Umbilical cord (tissue), 2 donors: Measurements from ENCODE around the gene SCCPDH. TPM values are rescaled to one million over a fixed set of nuclear protein-coding genes. Genes with fewer than 3 reads are reported as not detected.
"Not testable (repeated sequence)": the region's sequence is repeated elsewhere in the genome, so short reads cannot be mapped to it uniquely, and the experiment has no call there.

Experiments used
- DNase-seq: peaks from one replicate; pipeline ENCODE4 v3.0.0-alpha.2; 2015; ENCODE audit warnings: low spot score
- total RNA-seq: library from RNA; depleted of rRNA; stranded (reverse); fragments of >200 nt; gene quantifications from one replicate; pipeline ENCODE4 v1.2.3, GENCODE V29; 2014; ENCODE audit warnings: low replicate concordance; ENCODE audit not compliant: insufficient read depth

The SCCPDH gene
- total RNA-seq, 1 donor from 2014 or later, result 20.7 TPM

DNA sequence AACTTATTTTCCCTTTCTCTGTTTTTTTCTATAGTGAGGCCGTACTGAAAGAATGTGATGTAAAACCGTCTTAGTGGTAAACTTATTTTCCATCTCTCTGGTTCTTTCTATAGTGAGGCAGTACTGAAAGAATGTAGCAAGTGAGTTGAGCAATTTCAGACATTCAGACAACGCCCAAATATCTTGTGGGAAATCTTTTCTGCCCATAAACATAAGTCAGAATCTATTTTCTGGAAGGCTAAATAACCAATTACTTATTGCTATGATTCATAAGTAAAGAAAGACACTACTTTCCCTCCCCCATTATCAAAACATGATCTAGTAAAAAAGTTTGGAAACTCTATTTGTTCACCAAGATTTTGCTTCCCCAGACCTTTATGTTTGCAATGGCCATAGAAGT, 18.8 kb upstream of the SCCPDH start:
- DNase-seq, result peak; percentile 92

DNA sequence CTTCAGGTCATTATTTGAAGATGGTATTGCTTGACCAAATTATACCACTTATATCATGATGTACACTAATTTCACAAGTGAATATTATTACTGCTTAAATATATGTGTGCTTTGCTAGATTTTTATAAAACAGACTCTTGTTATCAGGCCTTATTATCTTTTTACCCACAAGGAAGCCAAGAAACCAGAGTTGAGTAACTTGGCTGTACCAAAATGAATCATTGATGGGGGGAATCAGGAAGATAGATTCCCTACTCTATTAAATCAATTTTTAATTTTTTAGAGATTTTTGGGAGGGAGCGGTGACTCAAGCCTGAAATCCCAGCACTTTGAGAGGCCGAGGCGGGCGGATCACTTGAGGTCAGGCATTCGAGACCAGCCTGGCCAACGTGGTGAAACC, 16.0 kb upstream of the SCCPDH start:
- DNase-seq, result no peak

DNA sequence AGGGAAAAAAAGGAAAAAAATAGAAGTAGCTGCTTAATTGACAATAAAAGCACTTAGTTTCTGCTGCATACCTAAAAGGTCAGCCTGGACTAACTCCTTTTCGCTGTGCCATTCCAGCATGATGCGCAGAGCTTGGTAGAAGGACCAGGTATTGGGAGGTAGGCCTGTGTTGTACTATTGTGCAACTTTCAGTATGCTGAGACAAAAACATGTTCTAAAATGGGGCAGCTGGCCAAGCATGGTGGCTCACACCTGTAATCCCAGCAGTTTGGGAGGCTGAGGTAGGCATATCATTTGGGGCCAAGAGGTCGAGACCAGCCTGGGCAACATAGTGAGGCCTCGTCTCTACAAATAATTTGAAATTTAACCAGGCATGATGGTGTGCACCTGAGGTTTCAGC, 15.0 kb upstream of the SCCPDH start:
- no peak for DNase-seq

DNA sequence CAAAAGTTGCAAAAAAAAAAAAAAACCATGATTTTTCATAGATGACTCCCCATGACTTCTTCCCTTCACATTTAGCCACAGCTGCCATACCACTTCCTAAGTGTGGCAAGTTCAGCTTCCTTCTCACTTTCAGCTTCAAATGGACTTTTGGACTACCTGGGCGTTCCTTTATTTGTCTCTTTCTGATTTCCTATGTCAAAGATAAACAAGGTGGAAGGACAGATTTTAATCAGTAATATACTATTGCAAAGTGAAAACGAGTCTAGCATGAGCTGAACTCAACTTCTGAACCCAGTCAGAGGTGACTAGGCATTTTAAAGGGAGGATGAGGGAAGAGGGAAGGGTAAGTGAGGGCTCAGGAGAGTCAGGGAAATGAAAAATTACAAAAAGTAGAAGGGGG, 14.4 kb upstream of the SCCPDH start:
- no peak for DNase-seq

DNA sequence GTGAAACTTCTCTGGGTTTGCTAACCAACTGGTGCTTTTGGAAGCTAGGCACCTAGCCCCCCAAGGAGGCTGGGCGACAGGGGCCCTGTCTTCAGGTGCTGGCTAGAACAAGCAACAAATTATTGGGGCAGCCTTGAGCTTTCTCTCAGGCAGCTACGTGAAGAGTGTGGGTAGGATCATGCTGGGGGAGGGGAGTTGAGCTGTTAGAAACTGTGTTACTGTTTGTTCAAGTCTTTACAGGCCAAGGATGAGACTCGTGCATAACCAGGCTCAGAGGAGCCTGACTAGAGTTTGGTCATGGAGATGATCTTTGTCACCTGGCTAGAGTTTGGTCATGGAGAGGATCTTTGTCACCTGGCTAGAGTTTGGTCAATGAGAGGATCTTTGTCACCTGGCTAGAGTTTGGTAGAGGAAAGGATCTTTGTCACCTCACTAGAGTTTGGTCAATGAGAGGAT, 12.6 kb upstream of the SCCPDH start:
- DNase-seq, result no peak

DNA sequence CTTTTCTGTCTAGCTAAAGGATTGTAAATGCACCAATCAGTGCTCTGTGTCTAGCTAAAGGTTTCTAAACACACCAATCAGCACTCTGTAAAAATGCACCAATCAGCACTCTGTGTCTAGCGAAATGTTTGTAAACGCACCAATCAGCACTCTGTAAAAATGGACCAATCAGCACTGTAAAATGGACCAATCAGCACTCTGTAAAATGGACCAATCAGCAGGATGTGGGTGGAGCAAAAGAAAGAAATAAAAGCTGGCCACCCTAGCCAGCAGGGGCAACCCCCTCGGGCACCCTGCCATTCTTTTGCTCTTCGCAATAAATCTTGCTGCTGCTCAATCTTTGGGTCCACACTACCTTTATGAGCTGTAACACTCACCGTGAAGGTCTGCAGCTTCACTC, 11.8 kb upstream of the SCCPDH start:
- DNase-seq, result not testable (repeated sequence)

DNA sequence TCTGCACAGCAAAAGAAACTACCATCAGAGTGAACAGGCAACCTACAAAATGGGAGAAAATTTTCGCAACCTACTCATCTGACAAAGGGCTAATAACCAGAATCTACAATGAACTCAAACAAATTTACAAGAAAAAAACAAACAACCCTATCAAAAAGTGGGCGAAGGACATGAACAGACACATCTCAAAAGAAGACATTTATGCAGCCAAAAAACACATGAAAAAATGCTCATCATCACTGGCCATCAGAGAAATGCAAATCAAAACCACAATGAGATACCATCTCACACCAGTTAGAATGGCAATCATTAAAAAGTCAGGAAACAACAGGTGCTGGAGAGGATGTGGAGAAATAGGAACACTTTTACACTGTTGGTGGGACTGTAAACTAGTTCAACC, 4.8 kb upstream of the SCCPDH start:
- DNase-seq, result not testable (repeated sequence)

DNA sequence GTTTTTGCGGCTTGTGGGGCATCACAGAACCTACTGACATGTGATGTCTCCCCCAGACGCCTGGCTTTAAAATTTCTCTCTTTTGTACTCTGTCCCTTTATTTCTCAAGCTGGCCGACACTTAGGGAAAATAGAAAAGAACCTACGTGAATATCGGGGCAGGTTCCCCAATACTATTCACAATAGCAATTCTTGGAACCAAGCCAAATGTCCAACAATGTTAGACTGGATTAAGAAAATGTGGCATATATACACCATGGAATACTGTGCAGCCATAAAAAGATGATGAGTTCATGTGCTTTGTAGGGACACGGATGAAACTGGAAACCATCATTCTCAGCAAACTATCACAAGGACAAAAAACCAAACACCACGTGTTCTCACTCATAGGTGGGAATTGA, 3.4 kb upstream of the SCCPDH start:
- DNase-seq, result not testable (repeated sequence)

DNA sequence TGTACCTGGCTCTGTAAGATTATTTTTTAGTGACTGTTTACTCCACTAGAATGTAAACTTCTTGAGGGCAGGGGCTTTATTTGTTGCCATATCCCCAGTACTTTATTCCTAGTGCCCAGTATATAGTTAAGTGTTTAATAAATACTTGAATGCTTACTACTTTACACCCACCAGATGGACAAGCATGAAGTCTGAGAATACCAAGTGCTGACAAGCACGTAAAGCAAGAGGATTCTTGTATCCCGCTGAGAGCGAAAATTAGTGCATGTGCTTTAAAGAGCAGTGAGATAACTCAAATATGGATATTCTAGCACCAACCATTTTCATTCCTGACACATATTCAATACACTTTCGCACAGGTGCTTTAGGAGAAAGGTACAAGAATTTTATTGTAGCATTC, 1.5 kb upstream of the SCCPDH start:
- DNase-seq, result no peak

DNA sequence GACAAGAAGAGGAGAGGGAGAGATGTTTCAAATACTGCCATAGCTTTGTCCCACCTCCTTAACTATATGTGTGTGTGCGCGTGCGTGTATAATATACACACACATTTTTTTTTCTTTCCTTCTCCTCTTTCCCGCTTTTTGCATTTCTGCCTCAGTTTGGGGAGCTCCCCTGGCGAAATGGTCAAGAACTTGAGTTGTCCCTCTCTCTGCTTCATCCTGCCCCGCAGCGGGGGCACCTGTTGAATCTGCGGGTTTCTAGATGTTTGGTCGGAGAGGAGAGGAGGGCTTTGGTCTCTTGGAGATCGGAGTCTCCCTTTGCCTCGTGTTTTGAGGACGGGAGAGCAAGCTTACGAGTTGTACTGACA, 504 bp downstream of the SCCPDH start:
- peak; percentile 64 for DNase-seq

DNA sequence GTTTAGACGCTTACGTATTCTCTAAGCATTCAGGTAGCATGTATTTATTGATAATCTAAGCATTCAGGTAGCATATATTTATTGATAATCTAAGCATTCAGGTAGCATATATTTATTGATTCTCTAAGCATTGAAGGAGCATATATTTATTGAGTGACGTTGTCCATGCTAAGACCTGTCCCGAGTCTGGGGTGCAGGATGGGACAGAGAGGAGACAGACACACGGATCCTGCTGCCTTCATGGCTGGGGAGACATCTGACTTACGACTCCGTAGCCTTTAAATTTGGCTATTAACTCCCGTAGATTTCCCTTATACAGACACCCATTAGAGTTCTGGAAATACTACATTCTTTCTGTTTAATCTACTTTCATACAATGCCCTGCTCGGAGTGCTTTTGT, 982 bp downstream of the SCCPDH start:
- DNase-seq, result no peak

DNA sequence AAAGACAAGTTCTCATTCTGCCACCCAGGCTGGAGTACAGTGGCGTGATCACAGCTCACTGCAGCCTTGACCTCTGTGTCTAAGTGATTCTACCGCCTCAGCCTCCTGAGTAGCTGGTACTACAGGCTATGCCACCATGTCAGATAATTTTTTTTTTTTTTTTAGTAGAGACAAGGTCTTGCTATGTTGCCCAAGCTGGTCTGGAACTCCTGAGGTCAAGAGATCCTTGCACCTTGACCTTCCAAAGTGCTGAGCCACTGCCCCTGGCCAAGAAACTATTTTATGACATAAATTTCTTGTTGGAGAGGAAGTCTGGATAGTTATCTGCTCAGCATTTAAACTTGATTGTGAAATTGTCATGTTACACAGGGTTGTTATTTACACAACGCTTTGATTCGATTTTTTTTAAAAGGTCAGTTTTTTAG, 2.1 kb downstream of the SCCPDH start:
- DNase-seq, result no peak

DNA sequence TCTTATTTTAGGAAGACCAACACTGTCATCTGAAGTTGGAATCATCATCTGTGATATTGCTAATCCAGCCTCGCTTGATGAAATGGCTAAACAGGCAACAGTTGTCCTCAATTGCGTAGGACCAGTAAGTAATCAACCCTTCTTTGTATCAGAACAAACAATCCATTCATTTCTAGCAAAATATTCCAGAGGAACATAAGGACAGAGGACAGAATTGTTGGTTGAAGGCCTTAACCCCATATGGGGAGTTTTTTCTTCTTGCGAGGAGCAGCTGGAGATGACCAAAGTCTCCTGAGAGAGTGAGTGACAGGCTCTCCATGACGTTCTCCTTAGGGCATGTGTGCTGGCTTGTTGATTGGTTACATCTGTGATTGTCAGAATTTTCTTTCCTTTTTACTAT, 2.7 kb downstream of the SCCPDH start:
- no peak for DNase-seq

DNA sequence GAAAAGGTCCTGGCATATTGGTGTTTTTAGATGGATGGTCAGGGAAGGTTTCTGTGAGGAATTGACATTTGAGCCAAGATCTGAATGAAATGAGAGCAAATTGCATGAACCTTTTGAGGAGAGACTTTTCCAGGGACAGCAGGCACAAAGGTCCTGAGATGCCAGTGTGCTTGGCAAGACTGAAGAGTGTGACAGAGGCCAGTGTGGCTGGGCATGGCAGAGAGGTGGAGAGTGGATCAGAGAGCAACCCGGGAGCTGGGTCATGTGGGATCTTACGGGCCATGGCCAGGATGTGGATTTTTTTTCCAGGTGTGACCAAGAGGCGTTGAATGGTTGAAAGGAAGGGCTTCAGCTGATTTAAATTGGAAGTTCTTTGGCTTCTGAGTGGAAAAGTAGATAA, 3.4 kb downstream of the SCCPDH start:
- no peak for DNase-seq

DNA sequence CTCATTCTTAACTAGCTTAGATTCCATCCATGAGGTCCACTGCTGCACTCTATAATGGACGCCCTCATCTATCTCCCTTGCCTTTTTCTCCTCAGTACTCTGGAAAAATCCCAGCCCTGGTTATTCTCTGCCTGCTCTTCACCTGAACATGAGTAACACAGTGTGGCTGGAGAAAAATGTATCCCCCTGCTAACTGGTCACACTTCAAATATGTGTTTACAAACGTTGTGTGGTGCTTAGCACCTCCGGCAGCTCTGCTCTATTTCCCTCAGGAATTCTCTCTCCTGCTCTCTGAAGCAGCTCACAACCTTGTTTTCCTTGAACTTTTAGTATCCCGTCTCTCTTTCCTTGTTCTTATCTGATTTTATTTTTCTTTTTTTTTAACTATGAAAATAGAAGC, 4.1 kb downstream of the SCCPDH start:
- DNase-seq, result no peak

DNA sequence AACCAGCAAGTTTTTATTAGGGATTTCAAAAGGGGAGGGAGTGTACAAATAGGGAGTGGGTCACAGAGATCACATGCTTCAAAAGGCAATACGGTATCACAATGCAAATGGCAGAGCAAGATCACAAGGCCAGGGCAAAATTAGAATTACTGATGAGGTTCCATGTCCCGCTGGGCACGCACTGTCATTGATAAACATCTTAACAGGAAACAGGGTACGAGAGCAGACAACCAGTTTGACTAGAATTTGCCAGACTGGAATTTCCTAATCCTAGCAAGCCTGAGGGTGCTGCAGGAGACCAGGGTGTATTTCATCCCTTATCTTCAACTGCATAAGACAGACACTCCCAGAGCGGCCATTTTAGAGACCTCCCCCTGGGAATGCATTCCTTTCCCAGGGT, 4.8 kb downstream of the SCCPDH start:
- DNase-seq, result not testable (repeated sequence)

DNA sequence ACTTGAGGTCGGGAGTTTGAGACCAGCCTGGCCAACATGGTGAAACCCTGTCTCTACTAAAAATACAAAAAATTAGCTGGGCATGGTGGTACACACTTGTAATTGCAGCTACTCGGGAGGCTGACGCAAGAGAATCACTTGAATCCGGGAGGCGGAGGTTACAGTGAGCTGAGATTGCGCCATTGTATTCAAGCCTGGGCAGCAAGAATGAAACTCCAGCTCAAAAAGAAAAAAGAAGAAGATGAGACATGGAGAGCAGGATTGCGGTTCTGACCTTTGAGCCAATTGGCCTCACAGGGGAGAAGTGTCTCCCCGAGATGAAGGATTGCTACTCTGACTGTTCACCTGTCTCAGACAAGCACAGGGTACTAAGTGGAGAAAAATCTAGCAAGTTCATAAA, 6.6 kb downstream of the SCCPDH start:
- no peak for DNase-seq

DNA sequence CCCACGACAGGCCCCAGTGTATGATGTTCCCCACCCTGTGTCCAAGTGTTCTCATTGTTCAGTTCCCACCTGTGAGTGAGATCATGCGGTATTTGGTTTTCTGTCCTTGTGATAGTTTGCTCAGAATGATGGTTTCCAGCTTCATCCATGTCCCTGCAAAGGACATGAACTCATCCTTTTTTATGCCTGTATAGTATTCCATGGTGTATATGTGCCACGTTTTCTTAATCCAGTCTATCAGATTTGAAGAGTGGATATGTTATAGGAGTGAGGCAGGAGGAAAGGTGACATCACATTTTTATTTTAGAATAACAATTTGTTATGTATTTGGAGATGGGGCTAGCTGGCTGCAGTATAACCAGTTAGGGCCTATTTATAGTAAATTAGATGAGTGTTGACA, 7.7 kb downstream of the SCCPDH start:
- not testable (repeated sequence) for DNase-seq

DNA sequence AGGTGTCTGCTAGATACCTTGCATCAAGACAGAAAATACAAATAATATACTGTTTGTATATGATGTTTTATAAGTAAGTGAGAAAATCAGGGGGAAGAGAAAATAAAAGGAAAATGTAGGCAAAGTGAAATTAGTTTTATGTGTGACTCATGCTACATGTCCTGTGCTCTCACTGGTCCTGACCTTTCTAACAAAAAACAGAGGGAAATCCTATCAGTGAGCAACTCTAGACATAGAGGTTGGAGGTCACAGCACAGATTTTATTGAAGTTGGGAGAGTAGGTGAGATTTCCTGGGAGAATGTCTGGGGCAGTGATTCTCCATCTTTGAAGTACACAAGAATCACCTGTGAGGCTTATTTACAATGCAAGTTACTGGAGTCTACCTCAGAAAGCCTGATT, 9.5 kb downstream of the SCCPDH start:
- DNase-seq, result no peak

DNA sequence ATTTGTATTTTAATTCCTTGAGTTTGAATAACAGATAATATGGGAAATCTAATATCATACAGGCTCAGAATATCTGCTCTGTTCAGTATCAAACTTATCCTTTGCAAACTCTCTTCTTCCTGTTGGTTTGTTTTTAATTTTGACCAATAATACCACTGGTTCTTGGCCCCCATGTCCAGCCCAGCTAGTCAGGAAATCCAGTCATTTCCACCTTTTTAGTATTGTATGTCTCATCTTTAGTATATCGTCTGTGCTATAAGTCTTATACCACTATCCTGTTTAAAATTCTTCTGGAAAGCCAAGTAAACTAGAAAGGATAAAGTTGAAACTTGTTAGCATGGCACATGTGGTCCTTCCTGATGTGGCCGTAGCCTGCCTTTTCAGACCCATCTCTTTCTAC, 10.7 kb downstream of the SCCPDH start:
- no peak for DNase-seq

DNA sequence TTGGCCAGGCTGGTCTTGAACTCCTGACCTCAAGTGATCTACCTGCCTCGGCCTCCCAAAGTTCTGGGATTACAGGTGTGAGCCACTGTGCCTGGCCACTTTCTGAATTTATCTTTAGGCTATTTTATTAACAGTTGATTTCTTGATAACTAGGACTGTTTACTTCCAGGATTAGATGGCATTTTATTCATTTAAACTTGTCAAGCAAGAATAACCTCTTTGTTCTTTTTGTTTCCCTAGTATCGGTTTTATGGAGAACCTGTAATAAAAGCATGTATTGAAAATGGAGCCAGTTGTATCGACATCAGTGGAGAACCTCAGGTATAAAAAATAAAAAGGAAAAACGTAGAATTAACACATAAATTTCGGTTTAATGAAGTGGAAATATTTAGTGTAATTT, 11.5 kb downstream of the SCCPDH start:
- DNase-seq, result no peak

DNA sequence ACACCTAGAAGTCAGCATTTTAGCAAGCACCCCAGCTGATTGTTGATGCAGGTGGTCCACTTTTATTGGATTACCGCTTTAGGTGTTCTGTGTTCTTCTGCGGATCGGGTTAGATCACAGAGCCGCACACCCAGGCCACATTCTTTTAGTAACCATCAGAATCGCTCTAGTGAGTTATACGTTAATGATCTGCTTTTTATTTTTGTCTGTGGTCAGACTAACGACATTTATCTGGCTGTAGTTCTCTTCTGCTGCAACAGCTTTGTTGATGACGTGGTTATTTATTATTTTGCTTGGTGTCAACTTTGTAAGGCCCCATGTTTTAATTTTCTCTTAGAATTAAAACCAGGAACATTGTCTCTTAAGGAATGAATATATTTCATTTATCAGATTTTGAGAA, 18.2 kb downstream of the SCCPDH start:
- no peak for DNase-seq

DNA sequence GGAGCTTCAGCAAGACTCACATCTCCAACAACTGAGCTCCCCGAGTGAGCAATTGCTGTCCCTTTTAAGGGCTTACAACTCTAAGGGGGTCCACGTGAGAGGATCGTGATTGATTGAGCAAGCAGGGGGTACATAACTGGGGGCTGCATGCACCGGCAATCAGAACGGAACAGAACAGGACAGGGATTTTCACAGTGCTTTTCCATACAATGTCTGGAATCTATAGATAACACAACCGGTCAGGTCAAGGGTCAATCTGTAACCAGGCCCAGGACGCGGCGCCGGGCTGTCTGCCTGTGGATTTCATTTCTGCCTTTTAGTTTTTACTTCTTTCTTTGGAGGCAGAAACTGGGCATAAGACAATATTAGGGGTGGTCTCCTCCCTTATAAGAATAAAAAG, 21.9 kb downstream of the SCCPDH start:
- DNase-seq, result not testable (repeated sequence)

DNA sequence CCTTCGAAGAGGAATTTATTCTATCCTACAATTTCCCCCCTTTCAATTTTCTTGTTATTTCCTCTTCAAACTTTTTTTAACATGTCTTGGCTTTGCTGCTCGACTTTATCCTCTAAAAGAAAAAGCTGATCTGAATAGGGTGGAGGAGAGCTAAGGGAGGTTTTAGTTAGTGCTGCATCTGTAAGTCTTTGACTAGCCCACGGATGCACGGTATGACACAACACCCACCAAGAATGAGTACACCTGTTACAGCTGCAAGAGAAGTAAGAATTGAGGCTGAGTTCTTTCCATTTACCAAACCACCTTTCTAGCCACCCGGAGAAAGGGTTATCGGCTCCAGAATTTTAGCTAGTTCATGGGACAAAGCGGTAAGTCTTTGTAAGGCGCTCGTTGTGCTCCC, 23.8 kb downstream of the SCCPDH start:
- no peak for DNase-seq

DNA sequence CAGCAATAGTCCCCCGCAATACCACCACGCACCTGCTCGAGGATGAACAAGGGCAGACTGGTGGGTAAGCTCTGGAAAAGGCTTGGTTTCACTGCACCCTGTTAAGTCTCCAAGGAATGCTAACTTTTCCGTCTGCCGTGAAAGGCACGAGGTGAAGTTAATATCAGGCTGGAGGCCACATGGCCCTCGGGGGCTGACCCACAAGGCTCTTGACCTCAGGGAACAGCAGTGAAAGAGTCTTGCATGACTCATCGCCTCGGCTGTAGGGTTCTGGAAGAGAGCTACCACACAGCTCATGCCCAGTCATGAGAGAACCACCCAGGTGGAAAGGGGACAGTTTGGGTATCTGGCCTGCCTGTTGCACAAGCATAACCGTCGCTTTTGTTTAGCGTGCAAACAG, 24.7 kb downstream of the SCCPDH start:
- DNase-seq, result no peak
